HG03571 (cell line): ENCODE data around the gene SLC17A8.
"Not testable (repeated sequence)": the region's sequence is repeated elsewhere in the genome, so short reads cannot be mapped to it uniquely, and the experiment has no call there.

Experiments used
- ATAC-seq: cut with Tn5 transposase; IDR thresholded peaks from one replicate; pipeline ENCODE4 v1.9.1; 2021; ENCODE audit not compliant: unreplicated experiment

SLC17A8 gene

GRCh38 chr12:100422646-100423045 lies 65.8 kb downstream of the SLC17A8 start:
- no peak for ATAC-seq

DNA sequence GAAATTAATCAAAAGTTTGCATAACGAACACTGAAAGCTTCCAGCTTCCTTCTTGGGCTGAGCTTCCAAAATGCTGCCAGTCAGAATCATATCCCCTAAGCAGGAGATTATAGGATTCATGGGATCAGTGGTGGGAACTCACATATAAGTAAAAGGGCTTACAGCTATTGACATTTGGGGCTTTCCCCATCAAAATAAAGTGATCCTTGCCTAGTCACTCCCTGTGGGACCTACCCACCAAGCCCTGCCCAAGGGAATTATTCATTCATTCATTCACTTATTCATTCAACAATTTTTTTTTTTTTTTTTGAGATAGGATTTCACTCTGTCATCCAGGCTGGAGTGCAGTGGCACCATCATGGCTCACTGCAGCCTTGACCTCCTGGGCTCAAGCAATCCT lies 69.3 kb downstream of the SLC17A8 start:
- no peak for ATAC-seq

DNA sequence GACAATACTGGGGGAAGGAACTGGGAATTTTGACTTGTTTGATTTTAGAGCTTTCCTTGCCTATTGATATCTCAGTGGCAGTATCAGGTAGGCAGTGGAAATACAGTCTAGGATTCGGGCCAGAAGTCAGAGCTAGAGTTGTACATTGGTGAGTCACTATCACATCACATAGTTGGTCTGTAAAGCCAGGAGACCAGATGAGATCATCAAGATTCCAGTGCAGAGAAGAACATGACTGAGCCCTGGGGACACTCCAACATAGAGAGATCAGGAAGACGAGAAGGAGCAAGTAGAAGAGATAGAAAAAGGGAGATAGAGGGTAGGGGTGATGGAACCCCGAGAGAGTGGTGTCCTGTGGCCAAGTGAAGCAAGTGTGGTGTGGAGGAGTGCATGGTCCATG lies 70.2 kb downstream of the SLC17A8 start:
- ATAC-seq = no peak

GRCh38 chr12:100430251-100430650 lies 73.4 kb downstream of the SLC17A8 start:
- not testable (repeated sequence) for ATAC-seq

GRCh38 chr12:100433701-100434100 lies 76.8 kb downstream of the SLC17A8 start:
- no peak for ATAC-seq

GRCh38 chr12:100434177-100434576 lies 77.3 kb downstream of the SLC17A8 start:
- no peak for ATAC-seq

- ATAC-seq = no peak
These were observed 79.1 kb downstream of the SLC17A8 start for GRCh38 chr12:100435957-100436356.

- no peak for ATAC-seq
These were observed 80.4 kb downstream of the SLC17A8 start for GRCh38 chr12:100437038-100437841.

DNA sequence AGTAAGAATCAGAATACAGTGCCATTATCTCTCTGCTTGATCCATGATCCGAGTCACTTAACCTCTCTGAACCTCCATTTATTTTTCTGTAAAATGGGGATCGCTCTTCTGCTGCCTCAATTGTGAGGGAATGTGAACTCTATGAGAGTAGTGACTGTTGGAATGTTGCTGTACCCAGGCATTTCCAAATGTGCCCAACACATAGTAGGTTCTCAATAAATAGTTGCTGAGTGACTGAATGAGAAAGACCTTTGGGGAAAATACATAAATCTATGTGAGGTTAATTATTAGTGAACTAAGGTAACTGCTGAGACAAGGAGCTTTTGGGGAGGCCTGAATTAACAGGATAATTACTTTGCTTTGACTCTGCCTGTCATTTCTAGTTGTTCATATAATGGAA lies 82.9 kb downstream of the SLC17A8 start:
- no peak for ATAC-seq

- no peak for ATAC-seq
These were observed 85.5 kb downstream of the SLC17A8 start for GRCh38 chr12:100442403-100442802.

GRCh38 chr12:100443434-100443833 lies 86.6 kb downstream of the SLC17A8 start:
- ATAC-seq = no peak

GRCh38 chr12:100445081-100445481 lies 88.2 kb downstream of the SLC17A8 start:
- ATAC-seq = no peak

- ATAC-seq = no peak
These were observed 90.5 kb downstream of the SLC17A8 start for GRCh38 chr12:100447381-100447780.

DNA sequence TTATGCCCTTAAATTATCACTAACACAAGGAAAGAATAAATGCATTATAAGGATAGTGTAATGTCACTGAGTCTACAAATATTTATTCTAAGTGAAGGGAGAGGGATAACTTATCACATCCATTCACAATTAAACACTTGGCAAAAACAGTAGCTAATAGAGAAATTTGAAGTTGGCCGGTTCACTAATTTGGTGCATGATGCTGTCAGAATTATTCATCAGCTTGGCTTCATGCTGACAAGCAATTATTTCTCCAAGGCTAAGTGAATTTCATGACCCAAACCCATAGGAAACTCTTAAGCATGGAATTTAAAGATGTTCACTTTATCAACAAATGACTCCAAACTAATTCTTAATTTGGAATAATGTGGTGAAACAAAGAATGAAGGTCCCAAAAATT lies 91.8 kb downstream of the SLC17A8 start:
- no peak for ATAC-seq

GRCh38 chr12:100450735-100451134 lies 93.9 kb downstream of the SLC17A8 start:
- no peak for ATAC-seq

DNA sequence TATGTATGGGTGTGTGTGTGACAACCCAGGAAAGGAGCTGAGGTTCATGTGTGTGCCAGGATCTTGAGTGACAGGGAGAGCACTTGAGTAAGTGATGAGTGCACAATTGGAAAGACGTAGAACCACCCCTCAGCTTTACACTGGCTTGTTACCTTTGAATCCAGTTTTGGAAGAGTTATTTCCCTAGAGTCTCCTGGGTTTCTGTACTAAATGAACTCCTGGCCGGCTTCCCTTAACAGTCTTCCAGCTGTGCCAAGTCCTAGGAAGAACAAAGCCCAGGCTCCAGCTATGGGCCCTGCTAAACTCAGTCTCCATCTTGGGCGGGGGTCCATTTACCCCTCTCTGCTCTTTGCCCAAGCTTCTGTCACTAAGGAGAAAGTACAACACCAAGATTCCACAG lies 97.1 kb downstream of the SLC17A8 start:
- no peak for ATAC-seq

GRCh38 chr12:100455896-100456295 lies 99.0 kb downstream of the SLC17A8 start:
- ATAC-seq = no peak

GRCh38 chr12:100458191-100458590 lies 101.3 kb downstream of the SLC17A8 start:
- ATAC-seq = no peak

- no peak for ATAC-seq
These were observed 103.8 kb downstream of the SLC17A8 start for GRCh38 chr12:100460702-100461101.

DNA sequence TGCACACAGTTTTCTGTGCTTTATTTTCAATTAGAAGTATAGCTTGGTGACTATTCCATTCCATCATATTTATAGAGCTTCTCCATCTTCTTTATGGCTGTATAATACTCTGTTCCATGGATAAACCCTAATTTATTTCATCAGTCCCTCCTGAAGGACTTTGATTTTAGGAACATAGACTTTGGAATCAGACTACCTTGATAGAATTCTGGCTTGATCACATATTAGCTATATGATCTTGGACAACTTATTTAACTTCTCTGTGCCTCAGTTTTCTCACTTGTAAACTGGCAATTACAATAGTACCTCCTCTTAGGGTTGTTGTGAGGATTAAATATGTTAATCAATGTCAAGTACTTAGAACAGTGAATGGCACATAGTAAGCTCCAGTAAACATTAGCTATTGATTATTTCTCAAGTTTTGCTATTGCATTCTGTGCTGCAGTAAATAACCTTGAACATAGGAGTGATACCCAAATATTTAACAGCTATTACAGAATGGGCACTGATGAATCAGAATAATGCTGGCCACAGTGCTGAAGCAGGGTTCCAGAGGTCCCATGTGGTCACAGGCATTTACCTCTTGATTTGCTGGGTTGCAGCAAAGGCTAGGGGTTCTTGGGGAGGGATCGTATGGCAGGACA lies 104.6 kb downstream of the SLC17A8 start:
- no peak for ATAC-seq

GRCh38 chr12:100463661-100464060 lies 106.8 kb downstream of the SLC17A8 start:
- no peak for ATAC-seq

DNA sequence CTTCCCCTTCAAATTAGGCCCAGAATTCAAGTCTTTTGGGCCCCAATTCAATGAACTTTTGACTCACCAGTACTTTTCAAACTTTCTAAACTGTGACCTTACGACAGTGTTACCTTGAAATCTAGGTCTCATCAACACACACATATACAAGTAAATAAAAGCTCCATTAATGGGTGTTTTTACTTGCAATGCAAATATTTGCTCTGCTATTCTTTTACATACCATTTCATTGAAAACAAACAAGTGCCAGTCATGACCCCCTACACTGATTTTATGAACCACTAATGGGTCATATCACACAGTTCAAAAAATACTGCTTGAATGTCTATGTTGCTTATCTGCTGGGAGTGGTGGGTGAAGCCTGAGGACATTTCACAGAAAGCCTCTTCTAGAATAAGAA lies 107.7 kb downstream of the SLC17A8 start:
- no peak for ATAC-seq

- no peak for ATAC-seq
These were observed 111.3 kb downstream of the SLC17A8 start for GRCh38 chr12:100468126-100468525.
